Endometrium (tissue), 2 donors: ENCODE measurements around the gene HHEX.

Experiments
- FAIRE-seq: peaks from 2 replicates; lab custom pipeline; 2012; peaks lifted over from hg19 to GRCh38; lab: Jason Lieb, UNC
- donor health status: control.
- donor health status: control.

Gene HHEX

DNA sequence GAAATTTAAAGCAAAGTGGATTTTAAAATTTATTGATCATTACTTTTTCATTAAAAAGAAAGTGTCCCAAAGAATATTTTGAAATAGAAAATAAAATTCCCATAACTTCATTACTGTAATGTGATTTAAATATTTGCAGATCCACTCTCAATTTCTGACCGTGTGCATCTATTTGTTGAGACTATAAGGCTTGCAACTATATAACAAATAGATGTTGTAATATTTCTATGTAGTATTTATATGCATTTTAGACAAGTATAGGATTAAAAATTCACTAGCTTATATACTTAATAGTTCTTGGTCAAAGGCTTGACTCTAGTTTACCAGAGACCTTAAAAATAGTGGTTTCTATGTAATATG, 3.8 kb downstream of the HHEX start:
- FAIRE-seq, result no peak

- FAIRE-seq, result no peak
These were observed 6.2 kb downstream of the HHEX start for GRCh38 chr10:92695679-92696605.

DNA sequence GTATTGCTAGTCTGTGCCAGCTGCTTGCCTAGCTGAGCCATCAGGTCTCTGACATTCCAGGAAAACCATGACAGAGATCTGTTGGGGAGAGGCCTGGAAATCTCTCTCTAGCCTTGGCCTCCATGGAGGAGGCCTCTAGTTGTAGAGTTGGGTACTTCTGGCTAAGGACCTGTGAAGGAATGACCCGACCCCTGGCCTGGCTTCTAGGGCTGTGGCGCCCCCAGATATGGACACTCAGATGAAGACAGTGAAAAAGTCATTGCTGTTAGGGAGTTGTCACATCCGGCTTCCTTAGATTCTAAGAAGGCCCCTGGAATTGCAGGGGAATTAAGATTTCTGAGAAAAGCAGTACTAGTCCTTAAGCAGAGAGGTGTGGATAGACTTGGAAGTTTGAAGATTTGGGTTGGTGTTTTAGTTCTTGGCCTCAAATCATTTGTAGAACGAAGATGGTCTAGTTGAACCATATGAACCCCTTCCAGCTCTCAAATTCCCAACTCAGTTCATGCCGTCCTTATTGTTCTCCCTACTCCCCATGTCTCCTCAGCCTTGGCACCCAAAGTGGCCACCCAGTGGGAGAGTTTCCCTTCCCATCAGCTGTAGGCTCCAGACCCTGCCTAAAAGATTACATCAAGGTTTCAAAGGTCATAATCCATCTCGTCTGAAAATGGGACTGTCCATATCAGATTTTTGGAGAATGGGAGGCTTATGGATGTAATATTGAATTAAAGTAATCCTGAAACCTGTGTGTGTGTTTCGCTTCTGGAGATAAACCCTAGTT, 7.0 kb downstream of the HHEX start:
- no peak for FAIRE-seq

- no peak for FAIRE-seq
These were observed 8.1 kb downstream of the HHEX start for GRCh38 chr10:92697663-92698511.

GRCh38 chr10:92699193-92699517, 9.4 kb downstream of the HHEX start:
- FAIRE-seq, result no peak

DNA sequence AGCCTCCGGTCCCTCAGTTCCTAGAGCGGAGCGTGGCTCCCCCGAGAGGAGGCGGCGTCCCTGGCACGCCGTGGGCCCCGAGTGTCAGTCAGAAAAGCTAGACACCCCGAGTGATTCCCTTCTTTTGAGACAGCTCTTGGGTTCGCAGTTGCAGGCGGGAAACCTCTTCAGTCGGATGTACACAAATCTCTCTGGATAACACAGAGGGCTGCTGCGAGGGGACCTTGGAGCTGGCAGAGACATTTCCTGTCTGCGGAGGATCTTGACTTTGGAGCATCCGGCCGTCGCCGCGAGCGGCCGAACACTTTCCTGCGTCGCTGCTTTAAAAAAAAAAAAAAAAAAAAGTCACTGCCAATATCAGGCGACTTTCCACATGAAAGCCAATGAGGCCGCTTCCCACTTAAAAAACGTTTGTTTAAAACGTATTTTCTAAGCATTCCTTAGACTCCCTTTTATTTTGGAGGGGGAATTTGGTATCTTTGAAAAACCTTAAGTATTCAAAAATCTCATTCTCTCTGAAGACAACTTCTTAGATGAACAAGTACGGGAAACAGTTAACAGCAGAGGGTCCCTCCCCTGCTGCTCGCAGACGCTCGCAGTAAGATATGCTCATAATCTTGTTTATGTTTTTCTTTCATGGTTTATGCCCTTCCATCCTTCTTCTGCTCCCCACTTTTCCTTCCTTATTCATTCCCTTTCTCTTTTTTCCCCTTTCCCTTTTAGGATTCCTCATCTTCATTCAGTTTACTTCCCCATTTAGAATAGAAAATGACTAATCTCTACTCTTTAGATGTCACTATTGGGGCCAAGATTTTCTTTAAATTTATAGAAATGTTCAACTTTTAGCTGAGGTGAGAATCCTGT, 10.0 kb downstream of the HHEX start:
- no peak for FAIRE-seq

DNA sequence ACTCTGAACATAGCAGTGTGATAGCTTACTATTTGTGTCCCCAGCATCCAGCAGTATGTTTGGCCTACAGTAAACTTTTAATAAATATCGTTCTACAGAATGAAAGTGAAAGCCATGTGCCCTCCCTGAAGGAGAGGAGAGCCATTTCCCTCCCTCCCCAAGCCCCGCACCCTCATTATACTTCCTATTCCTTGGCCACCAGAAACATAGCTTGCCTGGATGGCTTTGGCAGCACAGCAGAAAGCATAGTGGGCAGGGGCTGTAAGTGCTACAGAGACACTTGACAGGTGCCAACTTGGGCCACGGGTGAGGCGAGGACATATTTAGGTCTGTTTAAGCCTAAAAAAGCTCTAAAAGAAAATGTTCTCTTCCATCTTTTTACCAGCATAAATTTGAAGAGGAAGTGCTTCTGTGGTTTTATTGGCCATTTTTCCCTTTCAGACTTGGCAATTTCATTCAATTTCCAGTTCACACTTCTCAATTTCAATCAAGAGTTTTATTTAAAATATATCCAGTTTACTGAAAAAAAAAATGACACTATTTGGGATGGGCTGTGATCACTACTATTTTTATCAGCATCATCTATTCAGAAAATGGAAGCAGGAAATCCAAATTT, 12.7 kb downstream of the HHEX start:
- no peak for FAIRE-seq

GRCh38 chr10:92712016-92712889, 22.5 kb downstream of the HHEX start:
- no peak for FAIRE-seq

DNA sequence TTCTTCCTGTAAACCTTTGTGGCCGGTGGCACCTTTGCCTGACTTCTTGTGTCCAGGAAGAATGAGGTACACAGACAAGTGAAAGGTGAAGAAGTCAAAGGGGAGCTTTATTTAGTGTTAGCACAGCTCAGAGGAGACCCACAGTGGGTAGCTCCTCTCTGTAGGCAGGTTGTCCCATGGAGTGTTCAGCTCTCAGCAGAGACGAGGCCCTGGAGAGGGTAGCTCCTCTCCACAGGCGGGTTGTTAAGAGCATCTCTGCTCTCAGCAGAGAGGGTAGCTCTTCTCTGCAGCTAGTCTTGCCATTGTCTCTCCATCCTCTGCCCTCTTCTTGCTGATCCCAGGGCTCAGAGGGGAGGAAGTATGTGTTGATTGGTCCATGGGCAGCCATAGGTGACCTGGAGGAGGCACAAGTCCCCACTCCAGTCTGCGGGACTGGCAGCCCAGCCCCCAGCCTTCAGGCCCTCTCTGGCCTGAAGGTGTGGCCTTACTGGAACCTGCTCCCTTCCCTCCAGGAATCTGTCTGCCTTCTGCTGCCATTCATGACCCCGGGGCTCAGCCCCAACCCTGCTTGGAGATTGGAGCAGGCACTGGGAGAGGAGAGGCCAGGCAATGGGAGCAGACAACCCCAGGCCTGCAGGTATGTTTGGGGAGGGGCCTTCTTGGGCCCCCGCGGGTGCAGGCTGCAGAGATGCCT, 24.5 kb downstream of the HHEX start:
- no peak for FAIRE-seq

- no peak for FAIRE-seq
These were observed 25.1 kb downstream of the HHEX start for GRCh38 chr10:92714872-92715271.

- FAIRE-seq, result no peak
These were observed 30.5 kb downstream of the HHEX start for GRCh38 chr10:92719991-92720830.

GRCh38 chr10:92720831-92721165, 31.0 kb downstream of the HHEX start:
- no peak for FAIRE-seq

GRCh38 chr10:92722349-92722748, 32.6 kb downstream of the HHEX start:
- FAIRE-seq, result no peak

DNA sequence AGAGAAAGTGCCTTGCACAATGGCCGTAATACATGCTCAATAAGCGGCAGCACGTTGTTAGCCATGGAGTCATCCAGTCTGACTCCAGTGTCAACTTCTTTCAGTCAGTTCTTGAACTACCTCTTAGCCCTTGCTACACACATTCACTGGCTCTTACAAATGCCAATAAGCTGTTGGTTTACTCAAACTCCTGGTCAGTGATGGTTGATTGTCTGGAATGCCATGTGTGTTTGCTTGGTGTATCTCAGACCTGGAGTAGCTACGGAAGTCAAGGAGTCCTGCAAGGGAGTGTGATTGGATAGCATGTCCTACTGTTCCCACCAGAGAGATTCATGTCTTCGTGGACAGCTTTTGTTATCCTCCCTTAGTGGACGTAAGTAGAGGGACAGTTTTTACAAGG, 37.4 kb downstream of the HHEX start:
- FAIRE-seq, result no peak

- no peak for FAIRE-seq
These were observed 37.8 kb downstream of the HHEX start for GRCh38 chr10:92727550-92727949.

DNA sequence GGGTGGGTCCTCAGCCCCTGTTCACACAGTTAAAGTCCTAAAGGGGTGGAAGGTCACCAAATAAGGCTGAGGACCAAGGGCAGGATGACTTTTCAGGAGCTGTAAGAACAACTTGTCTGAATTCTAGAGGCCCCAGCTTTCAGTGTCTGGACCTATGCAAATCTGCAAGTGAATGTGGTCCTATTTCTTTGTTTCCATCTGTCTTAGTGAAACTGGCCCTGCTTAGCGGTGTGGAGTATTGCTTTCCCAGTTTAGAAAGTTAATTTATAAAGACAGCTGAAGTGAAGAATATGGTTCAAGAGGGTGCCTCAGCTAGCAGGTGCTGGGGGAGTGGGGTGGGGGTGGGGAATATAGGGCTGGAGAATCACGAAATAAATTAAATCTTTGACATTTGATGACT, 40.1 kb downstream of the HHEX start:
- FAIRE-seq, result no peak

GRCh38 chr10:92732958-92733357, 43.2 kb downstream of the HHEX start:
- no peak for FAIRE-seq

- FAIRE-seq, result no peak
These were observed 44.5 kb downstream of the HHEX start for GRCh38 chr10:92734301-92734700.

DNA sequence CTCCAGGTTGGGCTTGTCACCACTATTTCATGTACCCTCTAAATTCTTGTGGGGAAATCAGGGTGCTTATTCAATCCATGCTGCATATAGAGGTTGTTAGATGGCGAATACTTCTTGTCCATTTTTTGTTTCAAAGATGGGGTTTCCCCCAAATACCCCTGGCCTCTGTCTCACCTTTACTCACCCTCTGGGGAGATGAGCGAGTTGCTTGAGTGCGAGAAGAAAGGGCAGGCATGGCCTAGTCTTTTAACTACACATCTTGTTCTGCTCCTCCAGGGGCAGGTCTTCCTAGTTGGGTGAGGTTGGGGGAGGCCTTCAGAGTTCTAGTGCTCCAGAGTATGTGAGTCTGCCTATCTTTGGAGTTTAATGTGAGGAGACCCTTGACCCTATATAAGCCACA, 46.2 kb downstream of the HHEX start:
- FAIRE-seq, result no peak
